KMS-11 (cell line): Measurements from ENCODE around the gene UBAP2.

Experiments used
- H2AFZ ChIP-seq: fragments of 200-600 bp; sonication (generic); 2 replicates; pipeline ENCODE4 v1.6.1; 2016; ENCODE audit warnings: antibody characterized with exemption, mixed run types, low read depth
- H3K27ac ChIP-seq: fragments of 200-600 bp; sonication (generic); 2 replicates; pipeline ENCODE4 v1.6.1; 2016; ENCODE audit warnings: mild to moderate bottlenecking, mixed run types
- H3K27me3 ChIP-seq: fragments of 200-600 bp; sonication (generic); 2 replicates; pipeline ENCODE4 v1.6.1; 2017; ENCODE audit warnings: mild to moderate bottlenecking, low read depth, mixed run types, moderate library complexity; ENCODE audit not compliant: insufficient read depth
- H3K36me3 ChIP-seq: fragments of 200-600 bp; sonication (generic); 2 replicates; pipeline ENCODE4 v1.6.1; 2017; ENCODE audit warnings: mild to moderate bottlenecking, mixed run types; ENCODE audit not compliant: insufficient read depth
- H3K4me1 ChIP-seq: fragments of 200-600 bp; sonication (generic); 2 replicates; pipeline ENCODE4 v1.6.1; 2016; ENCODE audit warnings: mild to moderate bottlenecking, low read depth, mixed run types; ENCODE audit not compliant: poor library complexity, severe bottlenecking
- H3K4me2 ChIP-seq: fragments of 200-600 bp; sonication (generic); 2 replicates; pipeline ENCODE4 v1.7.0; 2016; ENCODE audit warnings: mild to moderate bottlenecking, mixed run types
- H3K4me3 ChIP-seq: fragments of 200-600 bp; sonication (generic); IDR thresholded peaks from 2 replicates; pipeline ENCODE4 v1.6.1; 2017; ENCODE audit warnings: low read depth, low read length, mixed read lengths; ENCODE audit not compliant: insufficient read depth
- H3K79me2 ChIP-seq: fragments of 200-600 bp; sonication (generic); 2 replicates; pipeline ENCODE4 v1.6.1; 2016; ENCODE audit warnings: low read depth, mixed run types; ENCODE audit not compliant: insufficient read depth
- H3K9ac ChIP-seq: fragments of 200-600 bp; sonication (generic); 2 replicates; pipeline ENCODE4 v1.6.1; 2016; ENCODE audit warnings: mild to moderate bottlenecking, mixed run types
- H4K20me1 ChIP-seq: fragments of 200-600 bp; sonication (generic); 2 replicates; pipeline ENCODE4 v1.6.1; 2016; ENCODE audit warnings: mild to moderate bottlenecking, mixed run types; ENCODE audit not compliant: insufficient read depth
- CTCF ChIP-seq: fragments of 200-600 bp; sonication (generic); conservative IDR thresholded peaks from 2 replicates; pipeline ENCODE4 v1.6.1; 2017; ENCODE audit warnings: low read depth, mild to moderate bottlenecking, antibody characterized with exemption, low read length, moderate library complexity, mixed read lengths

Gene UBAP2

GRCh38 chr9:33952066-33952465 lies 96.6 kb downstream of the UBAP2 start:
- no peak overlapping the region for H3K9ac ChIP-seq
- H3K27me3 ChIP-seq: no peaks in the 10 kb centered on the region
- H3K27ac ChIP-seq: no peak overlapping the region
- no peak overlapping the region for H2AFZ ChIP-seq
- H4K20me1 ChIP-seq: no peaks in the 10 kb centered on the region
- no peak overlapping the region for H3K4me2 ChIP-seq
- no peaks in the 10 kb centered on the region for H3K79me2 ChIP-seq
- peaks cover 7% of the 10 kb centered on the region for H3K4me1 ChIP-seq
- no peak overlapping the region for H3K4me3 ChIP-seq
- peaks cover 9% of the 10 kb centered on the region; the same call in 1 of the 2 replicates for H3K36me3 ChIP-seq
- no peak for TF ChIP-seq CTCF

DNA sequence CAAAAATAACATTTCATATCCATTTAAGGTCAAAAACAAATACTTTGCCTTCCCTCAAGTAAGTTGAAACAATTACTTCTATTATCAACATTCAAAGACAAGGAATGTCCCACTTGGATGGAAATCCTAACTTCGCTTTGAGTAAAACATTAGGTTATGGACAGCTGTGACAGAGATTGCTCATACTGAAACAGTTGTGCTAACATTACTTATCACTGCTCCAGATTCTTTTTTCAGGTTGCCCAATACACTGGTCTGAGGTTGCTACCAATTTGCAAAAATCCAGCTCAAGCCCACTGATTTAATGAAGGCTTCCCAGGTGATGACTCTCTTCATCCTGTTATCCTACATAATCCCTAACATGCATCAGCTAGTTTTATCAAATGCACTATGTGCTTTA lies 98.3 kb downstream of the UBAP2 start:
- peaks cover 11% of the 10 kb centered on the region; the same call in 1 of the 2 replicates for H3K36me3 ChIP-seq
- no peak overlapping the region for H3K4me3 ChIP-seq
- no peaks in the 10 kb centered on the region for H3K27me3 ChIP-seq
- peaks cover 7% of the 10 kb centered on the region for H3K4me1 ChIP-seq
- H3K9ac ChIP-seq: no peak overlapping the region
- no peaks in the 10 kb centered on the region for H4K20me1 ChIP-seq
- no peak overlapping the region for H2AFZ ChIP-seq
- no peak overlapping the region for H3K27ac ChIP-seq
- H3K4me2 ChIP-seq: no peak overlapping the region
- TF ChIP-seq CTCF: no peak
- H3K79me2 ChIP-seq: no peaks in the 10 kb centered on the region

GRCh38 chr9:33946779-33947535 lies 101.7 kb downstream of the UBAP2 start:
- Histone ChIP-seq H3K4me2 (no peak overlapping the region), H3K36me3 (peaks cover 8% of the 10 kb centered on the region; the same call in 1 of the 2 replicates)

GRCh38 chr9:33943389-33943788 lies 105.3 kb downstream of the UBAP2 start:
- H3K27ac ChIP-seq: no peak overlapping the region
- H3K27me3 ChIP-seq: no peaks in the 10 kb centered on the region
- H4K20me1 ChIP-seq: no peaks in the 10 kb centered on the region
- H3K4me1 ChIP-seq: peaks cover 15% of the 10 kb centered on the region
- no peak overlapping the region for H2AFZ ChIP-seq
- H3K36me3 ChIP-seq: peaks cover 6% of the 10 kb centered on the region; the same call in 1 of the 2 replicates
- H3K4me3 ChIP-seq: no peak overlapping the region
- no peak overlapping the region for H3K4me2 ChIP-seq
- no peak for TF ChIP-seq CTCF
- no peaks in the 10 kb centered on the region for H3K79me2 ChIP-seq
- no peak overlapping the region for H3K9ac ChIP-seq

More at GRCh38 chr9:33946779-33947535, 101.7 kb downstream of the UBAP2 start:
- Histone ChIP-seq H3K9ac (no peak overlapping the region), H3K4me1 (peaks cover 22% of the 10 kb centered on the region), H3K4me3 (no peak overlapping the region), H3K79me2 (no peaks in the 10 kb centered on the region), H2AFZ (no peak overlapping the region), H4K20me1 (no peaks in the 10 kb centered on the region), H3K27ac (no peak overlapping the region), H3K27me3 (no peaks in the 10 kb centered on the region)
- no peak for TF ChIP-seq CTCF
